Neural crest cell (in vitro differentiated cells): ENCODE data around the gene NME3. TPM values are rescaled to one million over a fixed set of nuclear protein-coding genes. Genes with fewer than 3 reads are reported as not detected.
A peak's percentile ranks its signal among the peaks of the same experiment; 100 is the strongest.

ENCODE experiments used
- DNase-seq: peaks from one replicate; pipeline ENCODE4 v3.0.0; 2021; ENCODE audit warnings: low read depth, mixed read lengths, low spot score
- H3K27ac Mint-ChIP-seq: one replicate; pipeline ENCODE4 v1.8.0; 2021; ENCODE audit warnings: mild to moderate bottlenecking, mixed read lengths; ENCODE audit not compliant: unreplicated experiment
- H3K27me3 Mint-ChIP-seq: 2 replicates; pipeline ENCODE4 v1.8.0; 2021; ENCODE audit warnings: low read depth, mild to moderate bottlenecking, mixed read lengths
- H3K36me3 Mint-ChIP-seq: 2 replicates; pipeline ENCODE4 v1.8.0; 2021; ENCODE audit warnings: low read depth, mild to moderate bottlenecking, mixed read lengths
- H3K4me1 Mint-ChIP-seq: 2 replicates; pipeline ENCODE4 v1.8.0; 2021; ENCODE audit warnings: mixed read lengths
- H3K4me3 Mint-ChIP-seq: one replicate; pipeline ENCODE4 v1.8.0; 2021; ENCODE audit warnings: mild to moderate bottlenecking, mixed read lengths
- H3K9me3 Mint-ChIP-seq: 2 replicates; pipeline ENCODE4 v1.8.0; 2021; ENCODE audit warnings: mixed read lengths
- total RNA-seq: library from RNA; stranded (reverse); gene quantifications from 2 replicates; pipeline ENCODE4 v1.2.1, GENCODE V29; 2021
- TF ChIP-seq, protein P1 (sequence below): fragments of 200-600 bp; sonication (generic); conservative IDR thresholded peaks from 2 replicates; pipeline ENCODE4 v1.5.0; 2021; ENCODE audit warnings: antibody characterized with exemption, mild to moderate bottlenecking

Gene NME3
- total RNA-seq, 1 donor from 2014 or later: 35.0 TPM

DNA sequence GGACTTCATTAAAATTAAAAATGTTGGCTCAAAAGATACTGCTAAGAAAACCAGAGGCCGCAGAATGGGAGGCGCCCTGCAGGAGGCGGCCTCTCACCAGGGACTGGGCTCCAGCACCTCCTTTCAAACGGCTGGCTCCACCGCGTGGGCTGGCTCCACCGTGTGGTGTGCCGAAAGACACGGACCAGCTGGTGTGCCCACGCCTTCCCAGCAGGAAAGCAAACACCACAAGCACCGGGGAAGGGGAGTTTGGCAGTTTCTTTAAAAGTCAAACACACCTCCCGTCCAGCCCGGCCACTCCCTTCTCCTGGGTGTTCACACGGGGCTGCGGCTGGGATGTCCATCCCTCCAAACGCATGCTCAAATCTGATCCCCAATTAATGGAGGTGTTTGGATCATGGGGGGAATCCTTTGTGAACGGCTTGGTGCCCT is 41.4 kb upstream of the NME3 start:
- H3K27ac Mint-ChIP-seq: no peak overlapping the region
- DNase-seq: peak; percentile 32

DNA sequence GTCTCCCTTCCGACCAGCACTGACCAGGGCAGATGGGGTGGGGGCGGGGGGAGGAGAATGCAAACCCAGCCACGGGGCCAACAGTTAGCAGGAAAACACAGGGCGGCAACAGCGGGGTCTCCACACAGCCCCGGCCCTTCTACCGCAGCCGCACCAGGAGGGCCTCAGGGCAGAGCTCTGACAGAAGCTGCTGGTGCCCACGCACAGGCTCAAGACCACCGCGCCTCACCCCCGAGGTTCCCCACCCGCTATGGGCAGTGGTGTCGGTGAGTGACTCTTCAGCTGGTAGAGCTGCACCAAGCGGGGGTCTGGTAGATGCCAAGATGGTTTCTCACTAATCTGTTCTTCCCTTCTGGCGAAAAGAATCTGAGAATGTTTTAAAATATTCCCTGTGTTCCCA is 39.2 kb upstream of the NME3 start:
- DNase-seq: no peak
- H3K4me3 Mint-ChIP-seq: no peak overlapping the region
- no peaks in the 10 kb centered on the region for H3K4me1 Mint-ChIP-seq
- H3K27ac Mint-ChIP-seq: no peak overlapping the region
- TF ChIP-seq, protein P1, sequence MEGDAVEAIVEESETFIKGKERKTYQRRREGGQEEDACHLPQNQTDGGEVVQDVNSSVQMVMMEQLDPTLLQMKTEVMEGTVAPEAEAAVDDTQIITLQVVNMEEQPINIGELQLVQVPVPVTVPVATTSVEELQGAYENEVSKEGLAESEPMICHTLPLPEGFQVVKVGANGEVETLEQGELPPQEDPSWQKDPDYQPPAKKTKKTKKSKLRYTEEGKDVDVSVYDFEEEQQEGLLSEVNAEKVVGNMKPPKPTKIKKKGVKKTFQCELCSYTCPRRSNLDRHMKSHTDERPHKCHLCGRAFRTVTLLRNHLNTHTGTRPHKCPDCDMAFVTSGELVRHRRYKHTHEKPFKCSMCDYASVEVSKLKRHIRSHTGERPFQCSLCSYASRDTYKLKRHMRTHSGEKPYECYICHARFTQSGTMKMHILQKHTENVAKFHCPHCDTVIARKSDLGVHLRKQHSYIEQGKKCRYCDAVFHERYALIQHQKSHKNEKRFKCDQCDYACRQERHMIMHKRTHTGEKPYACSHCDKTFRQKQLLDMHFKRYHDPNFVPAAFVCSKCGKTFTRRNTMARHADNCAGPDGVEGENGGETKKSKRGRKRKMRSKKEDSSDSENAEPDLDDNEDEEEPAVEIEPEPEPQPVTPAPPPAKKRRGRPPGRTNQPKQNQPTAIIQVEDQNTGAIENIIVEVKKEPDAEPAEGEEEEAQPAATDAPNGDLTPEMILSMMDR: no peak
- no peaks in the 10 kb centered on the region for H3K9me3 Mint-ChIP-seq
- no peaks in the 10 kb centered on the region for H3K27me3 Mint-ChIP-seq
- H3K36me3 Mint-ChIP-seq: peaks cover 9% of the 10 kb centered on the region

More for the DNA sequence above, 41.4 kb upstream of the NME3 start:
- Mint-ChIP-seq H3K4me1 (no peaks in the 10 kb centered on the region), H3K9me3 (no peaks in the 10 kb centered on the region), H3K4me3 (no peak overlapping the region), H3K36me3 (peaks cover under 1% of the 10 kb centered on the region), H3K27me3 (no peaks in the 10 kb centered on the region)
- TF ChIP-seq, protein P1: peak; percentile 51

DNA sequence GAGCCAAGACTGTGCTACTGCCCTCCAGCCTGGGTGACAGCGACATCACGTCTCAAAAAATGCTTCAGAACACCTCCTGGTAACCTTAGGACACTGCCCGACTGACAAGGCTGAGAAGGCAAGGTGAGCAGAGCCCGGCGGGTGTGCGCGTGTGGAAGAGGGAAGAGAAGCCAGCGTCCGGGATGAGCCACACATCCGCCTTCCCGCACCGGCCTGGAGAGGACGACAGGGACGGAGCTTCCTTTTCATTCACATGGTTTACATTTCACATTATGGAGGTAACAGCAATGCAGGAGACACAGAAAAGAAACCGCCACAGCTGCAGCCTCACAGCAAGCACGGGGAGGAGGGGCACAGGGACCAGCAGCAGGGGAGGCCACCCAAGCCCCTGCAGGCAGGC is 38.8 kb upstream of the NME3 start:
- Mint-ChIP-seq H3K27ac (no peak overlapping the region), H3K36me3 (peaks cover 11% of the 10 kb centered on the region), H3K27me3 (no peaks in the 10 kb centered on the region), H3K4me1 (no peaks in the 10 kb centered on the region), H3K9me3 (no peaks in the 10 kb centered on the region), H3K4me3 (no peak overlapping the region)
- TF ChIP-seq, protein P1: no peak
- no peak for DNase-seq

DNA sequence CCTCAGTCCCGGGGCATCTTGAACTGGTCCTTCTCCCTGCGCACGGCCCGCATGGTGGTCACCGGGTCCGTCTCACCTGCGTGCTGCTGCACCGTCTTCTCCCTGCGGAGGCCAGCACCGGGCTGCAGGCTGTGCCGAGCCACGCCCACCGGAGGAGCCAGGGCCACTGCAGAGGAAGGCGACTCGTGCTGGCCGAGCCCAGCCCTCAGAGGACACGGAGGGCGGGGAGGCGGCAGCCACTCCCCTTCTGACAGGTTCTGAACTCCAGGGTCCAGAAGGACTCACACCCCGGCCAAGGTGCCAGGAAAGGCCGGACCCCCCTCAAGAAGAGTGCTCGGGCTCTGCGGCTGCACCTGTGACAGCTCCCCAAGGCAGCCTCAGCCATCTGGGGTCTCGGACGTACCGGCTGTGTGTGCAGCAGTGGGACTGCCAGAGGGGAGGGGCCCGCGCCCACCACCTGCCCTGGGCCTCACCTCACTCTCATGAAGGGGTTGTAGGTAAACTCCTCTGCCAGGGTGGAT is 38.0 kb upstream of the NME3 start:
- H3K4me3 Mint-ChIP-seq: no peak overlapping the region
- no peak overlapping the region for H3K27ac Mint-ChIP-seq
- no peaks in the 10 kb centered on the region for H3K9me3 Mint-ChIP-seq
- no peak for DNase-seq
- no peaks in the 10 kb centered on the region for H3K27me3 Mint-ChIP-seq
- peaks cover 11% of the 10 kb centered on the region for H3K36me3 Mint-ChIP-seq
- no peaks in the 10 kb centered on the region for H3K4me1 Mint-ChIP-seq
- TF ChIP-seq, protein P1: no peak

DNA sequence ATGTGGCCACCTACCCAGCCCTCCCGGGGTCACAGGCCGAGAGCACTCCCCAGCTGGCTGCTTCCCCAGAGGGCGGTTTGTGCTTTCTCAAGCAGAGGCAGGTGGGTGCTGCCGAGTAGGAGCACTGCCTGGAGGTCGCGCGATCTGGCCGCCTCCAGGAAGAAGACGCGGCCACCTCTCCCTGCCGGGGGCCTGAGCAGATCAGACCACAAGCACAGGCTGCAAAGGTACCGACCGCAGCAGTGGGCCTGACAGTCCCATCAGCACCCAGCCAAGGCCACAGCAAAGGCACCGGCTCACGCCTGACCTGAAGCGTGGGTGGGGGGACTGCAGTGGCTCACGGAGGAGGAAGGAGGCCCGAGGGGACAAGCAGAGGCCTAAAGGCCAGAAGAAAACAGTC is 37.3 kb upstream of the NME3 start:
- Mint-ChIP-seq H3K27me3 (no peaks in the 10 kb centered on the region), H3K4me1 (no peaks in the 10 kb centered on the region), H3K27ac (no peak overlapping the region), H3K4me3 (no peak overlapping the region), H3K9me3 (no peaks in the 10 kb centered on the region), H3K36me3 (peaks cover 11% of the 10 kb centered on the region)
- no peak for DNase-seq
- TF ChIP-seq, protein P1: no peak
